Ovary (tissue), 3 donors: ENCODE data around the gene CLASP1.

Source experiments
- CTCF ChIP-seq, 3 donors: fragments of 450-650 bp in 2 of 3; fragments of 200-600 bp in 1 of 3; IDR thresholded peaks; one replicate each; pipeline versions ENCODE4 v1.5.1 to v1.8.0; 2016 to 2022; ENCODE audit warnings: antibody characterized with exemption in 3 of 3, mild to moderate bottlenecking in 1 of 3
- EP300 ChIP-seq: sonication (generic); formaldehyde crosslinking; IDR thresholded peaks from one replicate; pipeline ENCODE4 v1.6.1; 2017; ENCODE audit warnings: antibody characterized with exemption
- POLR2A ChIP-seq: fragments of 450-650 bp; IDR thresholded peaks from one replicate; pipeline ENCODE4 v1.6.1; 2017; ENCODE audit warnings: antibody characterized with exemption, mild to moderate bottlenecking, moderate library complexity
- donor health status: DM: no; HTN: no; CAD: no.

GRCh38 chr2:121338281-121338680, 311.0 kb downstream of the CLASP1 start:
- TF ChIP-seq POLR2A = no peak
- TF ChIP-seq EP300 = no peak
- TF ChIP-seq CTCF (IDR thresholded peaks at IDR 0.05) = no peak
